Neural cell (in vitro differentiated cells): Measurements from ENCODE around the gene NACC1.

Experiments
- EP300 ChIP-seq: fragments of 450-650 bp; conservative IDR thresholded peaks from 2 replicates; pipeline ENCODE4 v1.6.1; 2014; ENCODE audit warnings: antibody characterized with exemption, mild to moderate bottlenecking, moderate library complexity; ENCODE audit not compliant: poor library complexity, severe bottlenecking
- EZH2 ChIP-seq: fragments of 200-600, 300-800 bp; shearing (Covaris generic), sonication (generic); IDR thresholded peaks from 2 replicates; pipeline ENCODE4 v1.6.1; 2014; ENCODE audit warnings: antibody characterized with exemption, low read length, borderline replicate concordance, mild to moderate bottlenecking; ENCODE audit not compliant: insufficient read depth, poor library complexity, severe bottlenecking
- POLR2AphosphoS5 ChIP-seq: IDR thresholded peaks from 2 replicates; pipeline ENCODE4 v1.6.1; 2012
- RAD21 ChIP-seq: fragments of 450-650 bp; conservative IDR thresholded peaks from 2 replicates; pipeline ENCODE4 v1.6.1; 2014; ENCODE audit warnings: antibody characterized with exemption, mild to moderate bottlenecking, moderate library complexity
- TAF1 ChIP-seq: IDR thresholded peaks from 2 replicates; pipeline ENCODE4 v1.6.1; 2012; ENCODE audit warnings: low read depth
- TF ChIP-seq, protein P1 (sequence below): fragments of 450-650 bp; IDR thresholded peaks from 2 replicates; pipeline ENCODE4 v1.5.1; 2014; ENCODE audit warnings: antibody characterized with exemption, mild to moderate bottlenecking, moderate library complexity; ENCODE audit not compliant: poor library complexity, severe bottlenecking

DNA sequence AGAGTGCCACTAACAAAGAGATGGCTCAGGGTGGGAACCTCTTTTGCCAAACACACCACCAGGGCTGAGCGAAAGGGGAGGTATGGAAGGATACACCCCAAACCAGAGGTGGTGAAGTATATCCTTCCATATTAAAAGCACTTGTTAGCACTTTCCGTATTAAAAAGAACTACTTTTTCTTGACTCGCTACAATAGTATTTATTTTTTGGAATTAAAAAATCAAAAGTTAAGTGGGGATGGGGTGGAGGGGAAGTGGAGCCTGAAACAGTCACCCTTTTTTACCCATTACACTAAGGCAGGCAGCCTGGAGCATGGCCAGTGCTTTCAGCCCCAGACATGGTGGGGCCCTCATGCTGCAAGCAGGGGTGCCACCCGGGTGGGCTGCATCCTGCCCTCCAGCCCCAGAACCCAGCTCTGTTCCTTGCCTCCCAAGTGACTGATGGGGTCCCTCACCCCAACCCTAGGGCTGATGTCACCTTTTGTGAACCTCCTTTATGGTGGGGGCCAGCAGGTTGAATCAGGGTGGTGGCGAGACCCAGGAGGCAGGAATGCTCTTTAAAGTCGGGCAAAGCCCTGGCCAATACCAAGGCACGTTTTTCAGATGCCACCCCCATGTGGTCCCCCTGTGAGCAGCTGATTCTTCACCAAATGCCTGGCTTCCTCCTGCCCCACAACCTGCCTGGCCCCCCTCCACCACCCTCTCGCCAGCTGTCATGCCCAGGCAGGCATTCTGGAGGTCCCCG, 46.4 kb upstream of the NACC1 start:
- no peak for TF ChIP-seq EZH2
- no peak for TF ChIP-seq TAF1
- no peak for TF ChIP-seq POLR2AphosphoS5
- TF ChIP-seq, protein P1, sequence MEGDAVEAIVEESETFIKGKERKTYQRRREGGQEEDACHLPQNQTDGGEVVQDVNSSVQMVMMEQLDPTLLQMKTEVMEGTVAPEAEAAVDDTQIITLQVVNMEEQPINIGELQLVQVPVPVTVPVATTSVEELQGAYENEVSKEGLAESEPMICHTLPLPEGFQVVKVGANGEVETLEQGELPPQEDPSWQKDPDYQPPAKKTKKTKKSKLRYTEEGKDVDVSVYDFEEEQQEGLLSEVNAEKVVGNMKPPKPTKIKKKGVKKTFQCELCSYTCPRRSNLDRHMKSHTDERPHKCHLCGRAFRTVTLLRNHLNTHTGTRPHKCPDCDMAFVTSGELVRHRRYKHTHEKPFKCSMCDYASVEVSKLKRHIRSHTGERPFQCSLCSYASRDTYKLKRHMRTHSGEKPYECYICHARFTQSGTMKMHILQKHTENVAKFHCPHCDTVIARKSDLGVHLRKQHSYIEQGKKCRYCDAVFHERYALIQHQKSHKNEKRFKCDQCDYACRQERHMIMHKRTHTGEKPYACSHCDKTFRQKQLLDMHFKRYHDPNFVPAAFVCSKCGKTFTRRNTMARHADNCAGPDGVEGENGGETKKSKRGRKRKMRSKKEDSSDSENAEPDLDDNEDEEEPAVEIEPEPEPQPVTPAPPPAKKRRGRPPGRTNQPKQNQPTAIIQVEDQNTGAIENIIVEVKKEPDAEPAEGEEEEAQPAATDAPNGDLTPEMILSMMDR, result no peak
- TF ChIP-seq RAD21, result no peak
- no peak for TF ChIP-seq EP300
